ENCODE results near the gene FARS2. TPM values are rescaled to one million over a fixed set of nuclear protein-coding genes. Genes with fewer than 3 reads are reported as not detected.

The FARS2 gene
- total and polyA plus RNA-seq, 4 donors = 9.2 to 31.4 (median 19.4) TPM

DNA sequence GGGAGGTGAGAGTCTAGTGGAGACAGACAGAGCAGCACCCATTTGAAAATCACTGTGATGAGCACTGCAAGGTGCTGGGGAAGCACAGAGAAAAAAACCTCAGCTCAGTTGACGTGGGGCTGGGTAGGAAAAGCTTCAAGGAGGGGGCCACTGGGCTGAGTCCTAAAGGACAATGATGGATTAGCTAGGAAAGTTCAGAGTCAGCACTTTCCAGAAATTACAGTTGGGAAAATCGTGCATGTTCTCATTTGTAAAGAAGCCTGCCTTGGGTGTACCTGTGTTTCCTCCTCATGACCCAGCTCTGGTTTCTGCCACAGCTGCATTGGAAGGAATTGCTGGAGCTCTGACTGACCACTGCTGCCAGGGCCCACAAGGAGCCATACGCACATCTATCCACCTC, 221.3 kb downstream of the FARS2 start:
- Histone ChIP-seq H3K9ac (ENCODE audit: insufficient read depth in 1 of 2, low read length in 2 of 2) (no peak overlapping the region), H3K9me3 (ENCODE audit: control insufficient read depth in 4 of 4, insufficient read depth in 3 of 4, low read length in 3 of 4) (no peaks in the 10 kb centered on the region), H3K27me3 (ENCODE audit: control insufficient read depth in 3 of 3, insufficient read depth in 3 of 3, low read length in 2 of 3) (no peaks in the 10 kb centered on the region), H3K27ac (ENCODE audit: low read depth in 1 of 2, low read length in 1 of 2) (no peak overlapping the region), H3K36me3 (ENCODE audit: control insufficient read depth in 4 of 4, insufficient read depth in 4 of 4, low read length in 4 of 4) (peaks cover 0 to 4% (median 0%) of the 10 kb centered on the region in 4 donors), H3K4me1 (ENCODE audit: control insufficient read depth in 5 of 5, insufficient read depth in 5 of 5, low read length in 5 of 5) (peaks cover 0 to 4% (median 2%) of the 10 kb centered on the region in 5 donors), H3K4me3 (no peak overlapping the region)
- no peak for ATAC-seq (ENCODE audit: insufficient read depth, low FRiP score)
- no peak for DNase-seq
- TF ChIP-seq, protein P1, sequence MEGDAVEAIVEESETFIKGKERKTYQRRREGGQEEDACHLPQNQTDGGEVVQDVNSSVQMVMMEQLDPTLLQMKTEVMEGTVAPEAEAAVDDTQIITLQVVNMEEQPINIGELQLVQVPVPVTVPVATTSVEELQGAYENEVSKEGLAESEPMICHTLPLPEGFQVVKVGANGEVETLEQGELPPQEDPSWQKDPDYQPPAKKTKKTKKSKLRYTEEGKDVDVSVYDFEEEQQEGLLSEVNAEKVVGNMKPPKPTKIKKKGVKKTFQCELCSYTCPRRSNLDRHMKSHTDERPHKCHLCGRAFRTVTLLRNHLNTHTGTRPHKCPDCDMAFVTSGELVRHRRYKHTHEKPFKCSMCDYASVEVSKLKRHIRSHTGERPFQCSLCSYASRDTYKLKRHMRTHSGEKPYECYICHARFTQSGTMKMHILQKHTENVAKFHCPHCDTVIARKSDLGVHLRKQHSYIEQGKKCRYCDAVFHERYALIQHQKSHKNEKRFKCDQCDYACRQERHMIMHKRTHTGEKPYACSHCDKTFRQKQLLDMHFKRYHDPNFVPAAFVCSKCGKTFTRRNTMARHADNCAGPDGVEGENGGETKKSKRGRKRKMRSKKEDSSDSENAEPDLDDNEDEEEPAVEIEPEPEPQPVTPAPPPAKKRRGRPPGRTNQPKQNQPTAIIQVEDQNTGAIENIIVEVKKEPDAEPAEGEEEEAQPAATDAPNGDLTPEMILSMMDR (IDR thresholded peaks at IDR 0.05; ENCODE audit: control extremely low read depth, extremely low read depth) = no peak
- WGBS, 2 donors = 91 to 98% methylated on average over 3 of the region's 3 CpGs

DNA sequence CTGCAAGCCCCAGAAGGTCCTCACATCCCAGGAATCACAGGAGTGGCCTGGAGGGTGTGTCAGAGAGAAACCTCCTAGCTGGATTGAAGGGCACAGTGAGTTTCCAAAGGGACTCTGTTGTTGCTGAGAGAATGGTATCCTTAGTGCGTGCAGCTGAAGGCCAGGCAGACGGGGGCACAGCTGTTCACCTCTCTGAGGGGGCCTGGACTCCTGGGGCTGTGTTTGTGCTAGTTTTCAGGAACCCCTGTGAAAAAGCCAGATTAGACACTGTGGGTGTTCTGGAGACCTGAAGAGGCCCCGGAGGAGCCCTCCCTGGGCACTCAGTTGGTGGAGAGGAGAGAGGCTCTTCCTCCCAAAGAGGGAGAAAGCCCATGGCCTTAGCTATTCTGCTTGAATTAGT, 223.4 kb downstream of the FARS2 start:
- TF ChIP-seq, protein P1 (IDR thresholded peaks at IDR 0.05; ENCODE audit: control extremely low read depth, extremely low read depth) = no peak
- Histone ChIP-seq H3K27ac (ENCODE audit: low read depth in 1 of 2, low read length in 1 of 2) (no peak overlapping the region), H3K9ac (ENCODE audit: insufficient read depth in 1 of 2, low read length in 2 of 2) (no peak overlapping the region), H3K36me3 (ENCODE audit: control insufficient read depth in 4 of 4, insufficient read depth in 4 of 4, low read length in 4 of 4) (peaks cover 0 to 4% (median 0%) of the 10 kb centered on the region in 4 donors), H3K4me1 (ENCODE audit: control insufficient read depth in 5 of 5, insufficient read depth in 5 of 5, low read length in 5 of 5) (peaks cover 0 to 4% (median 2%) of the 10 kb centered on the region in 5 donors), H3K4me3 (no peak overlapping the region), H3K27me3 (ENCODE audit: control insufficient read depth in 3 of 3, insufficient read depth in 3 of 3, low read length in 2 of 3) (no peaks in the 10 kb centered on the region), H3K9me3 (ENCODE audit: control insufficient read depth in 4 of 4, insufficient read depth in 3 of 4, low read length in 3 of 4) (no peaks in the 10 kb centered on the region)
- DNase-seq (no peak), ATAC-seq (ENCODE audit: insufficient read depth, low FRiP score) (no peak)
- WGBS, 2 donors = 96 to 98% methylated on average over 3 of the region's 3 CpGs

DNA sequence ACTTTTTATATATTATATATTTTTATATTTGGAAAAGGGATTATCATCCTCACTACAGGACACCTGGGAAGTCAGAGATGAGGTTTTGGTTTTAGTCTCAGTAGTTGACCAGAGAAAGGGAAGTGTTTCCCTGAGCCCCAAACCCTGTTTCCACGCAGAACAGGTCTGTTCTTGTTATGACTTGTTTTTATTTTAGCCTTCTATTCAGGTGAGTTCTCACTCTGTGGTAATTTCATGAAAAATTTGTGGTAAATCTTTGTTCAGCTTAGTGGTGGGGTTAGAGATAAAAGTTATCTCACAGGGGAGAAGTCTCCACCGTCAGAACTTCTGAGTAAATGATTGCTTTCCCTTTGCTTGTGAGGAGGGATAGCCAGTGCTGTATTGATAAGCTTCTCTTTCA, 224.9 kb downstream of the FARS2 start:
- Histone ChIP-seq H3K4me3 (no peak overlapping the region), H3K36me3 (ENCODE audit: control insufficient read depth in 4 of 4, insufficient read depth in 4 of 4, low read length in 4 of 4) (peaks cover 0 to 4% (median 0%) of the 10 kb centered on the region in 4 donors), H3K27me3 (ENCODE audit: control insufficient read depth in 3 of 3, insufficient read depth in 3 of 3, low read length in 2 of 3) (no peaks in the 10 kb centered on the region), H3K4me1 (ENCODE audit: control insufficient read depth in 5 of 5, insufficient read depth in 5 of 5, low read length in 5 of 5) (peaks cover 0 to 3% (median 0%) of the 10 kb centered on the region in 5 donors), H3K9ac (ENCODE audit: insufficient read depth in 1 of 2, low read length in 2 of 2) (no peak overlapping the region), H3K27ac (ENCODE audit: low read depth in 1 of 2, low read length in 1 of 2) (no peak overlapping the region), H3K9me3 (ENCODE audit: control insufficient read depth in 4 of 4, insufficient read depth in 3 of 4, low read length in 3 of 4) (no peaks in the 10 kb centered on the region)
- DNase-seq (no peak), ATAC-seq (ENCODE audit: insufficient read depth, low FRiP score) (no peak)
- TF ChIP-seq, protein P1 (IDR thresholded peaks at IDR 0.05; ENCODE audit: control extremely low read depth, extremely low read depth) = no peak
- 87 to 92% methylated on average over 2 of the region's 2 CpGs for WGBS, 2 donors

DNA sequence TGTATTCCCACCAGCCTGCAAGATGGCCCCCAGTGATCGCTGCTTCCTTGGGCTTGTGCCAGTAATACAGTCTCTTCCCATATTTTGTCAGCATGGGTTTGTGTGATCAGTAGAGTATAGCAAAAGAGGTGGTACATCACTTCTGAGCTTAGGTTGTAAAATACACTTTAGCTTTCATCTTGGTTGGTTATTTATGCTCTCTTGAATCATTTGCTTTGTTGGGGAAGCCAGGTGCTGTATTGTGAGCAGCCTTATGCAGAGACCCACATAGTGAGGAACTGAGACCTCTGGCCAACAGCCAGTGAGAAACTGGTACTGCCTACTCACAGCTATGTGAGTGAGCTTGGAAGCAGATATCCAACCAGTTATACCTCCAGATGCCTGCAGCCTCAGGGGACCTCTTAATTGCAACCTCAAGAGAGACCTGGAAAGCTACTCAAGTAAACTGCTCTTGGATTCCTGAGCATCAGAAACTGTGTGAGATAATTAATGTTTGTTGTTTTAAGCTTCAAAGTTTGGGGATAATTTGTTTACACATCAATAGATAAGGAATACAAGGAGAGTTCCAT, 229.3 kb downstream of the FARS2 start:
- TF ChIP-seq, protein P1 (IDR thresholded peaks at IDR 0.05; ENCODE audit: control extremely low read depth, extremely low read depth) = no peak
- peaks cover 0 to 10% (median 0%) of the 10 kb centered on the region in 5 donors for H3K4me1 ChIP-seq (ENCODE audit: control insufficient read depth in 5 of 5, insufficient read depth in 5 of 5, low read length in 5 of 5)
- H3K9ac ChIP-seq (ENCODE audit: insufficient read depth in 1 of 2, low read length in 2 of 2) = no peak overlapping the region
- DNase-seq = no peak
- no peaks in the 10 kb centered on the region for H3K9me3 ChIP-seq (ENCODE audit: control insufficient read depth in 4 of 4, insufficient read depth in 3 of 4, low read length in 3 of 4)
- H3K27ac ChIP-seq (ENCODE audit: low read depth in 1 of 2, low read length in 1 of 2) = no peak overlapping the region
- no peak overlapping the region for H3K4me3 ChIP-seq
- H3K27me3 ChIP-seq (ENCODE audit: control insufficient read depth in 3 of 3, insufficient read depth in 3 of 3, low read length in 2 of 3) = no peaks in the 10 kb centered on the region
- 68 to 81% methylated on average over 1 of the region's 1 CpG for WGBS, 2 donors
- no peak for ATAC-seq (ENCODE audit: insufficient read depth, low FRiP score)
- H3K36me3 ChIP-seq (ENCODE audit: control insufficient read depth in 4 of 4, insufficient read depth in 4 of 4, low read length in 4 of 4) = peaks cover 0 to 4% (median 0%) of the 10 kb centered on the region in 4 donors
